GM12891 (cell line): ENCODE measurements around the gene HSD17B11. TPM values are rescaled to one million over a fixed set of nuclear protein-coding genes. Genes with fewer than 3 reads are reported as not detected.
"Not testable (repeated sequence)": the region's sequence is repeated elsewhere in the genome, so short reads cannot be mapped to it uniquely, and the experiment has no call there.

Source experiments
- DNase-seq: peaks from one replicate; pipeline ENCODE4 v3.0.0; 2011; ENCODE audit warnings: low spot score; ENCODE audit not compliant: insufficient read length
- FAIRE-seq: peaks from 2 replicates; lab custom pipeline; 2011; peaks lifted over from hg19 to GRCh38; lab: Jason Lieb, UNC
- PAX5 ChIP-seq: IDR thresholded peaks from 2 replicates; pipeline ENCODE4 v1.6.1; 2011; ENCODE audit warnings: low read length, moderate library complexity, mild to moderate bottlenecking; ENCODE audit not compliant: insufficient read depth, severe bottlenecking
- POLR2A ChIP-seq: IDR thresholded peaks from 2 replicates; pipeline ENCODE4 v1.6.1; 2011; ENCODE audit warnings: low read depth, low read length, control low read depth
- POLR2AphosphoS5 ChIP-seq: IDR thresholded peaks from 2 replicates; pipeline ENCODE4 v1.6.1; 2011; ENCODE audit warnings: low read depth, low read length, control low read depth
- POU2F2 ChIP-seq: IDR thresholded peaks from 2 replicates; pipeline ENCODE4 v1.6.1; 2011; ENCODE audit warnings: low read depth, mild to moderate bottlenecking, control low read depth, low read length, moderate library complexity
- SPI1 ChIP-seq: IDR thresholded peaks from 2 replicates; pipeline ENCODE4 v1.6.1; 2011; ENCODE audit warnings: low read depth, low read length, control low read depth
- TAF1 ChIP-seq: IDR thresholded peaks from 2 replicates; pipeline ENCODE4 v1.6.1; 2011; ENCODE audit warnings: low read depth, low read length, control low read depth
- polyA plus RNA-seq: library from polyadenylated mRNA; unstranded; fragments of >200 nt; gene quantifications from one replicate; pipeline ENCODE4 v1.2.1, GENCODE V29; 2012; ENCODE audit warnings: low read depth, missing spikeins, inconsistent platforms; ENCODE audit not compliant: missing spikeins

Gene HSD17B11
- polyA plus RNA-seq, result 27.3 TPM

GRCh38 chr4:87390891-87391575, at the start of gene HSD17B11:
Gene HSD17B11, minus strand, starts transcription at chr4:87391188. Its CDS starts 118 bp downstream, at chr4:87391070.
- TF ChIP-seq POU2F2, result 0 out of 2 replicates have a peak, but pooled peaks have one; percentile 37
- peak; percentile 82 for TF ChIP-seq POLR2AphosphoS5
- no peak; the same call in none of the 2 replicates for TF ChIP-seq TAF1
- TF ChIP-seq POLR2A, result peak; percentile 90
- peak; percentile 53 for TF ChIP-seq SPI1
- FAIRE-seq (peak; percentile 95), DNase-seq (peak; percentile 80)

- DNase-seq (no peak), FAIRE-seq (no peak)
- TF ChIP-seq SPI1 (no peak), PAX5 (no peak), POLR2AphosphoS5 (no peak), TAF1 (no peak), POLR2A (no peak), POU2F2 (no peak)
Measured at GRCh38 chr4:87433342-87433741, 42.4 kb upstream of the HSD17B11 start.

GRCh38 chr4:87430038-87430437, 39.0 kb upstream of the HSD17B11 start:
- FAIRE-seq (no peak), DNase-seq (no peak)
- TF ChIP-seq TAF1, result no peak
- no peak for TF ChIP-seq POLR2A
- no peak for TF ChIP-seq POLR2AphosphoS5

- FAIRE-seq (no peak), DNase-seq (no peak)
- no peak for TF ChIP-seq PAX5
- no peak for TF ChIP-seq POLR2A
- TF ChIP-seq POU2F2, result no peak
- no peak for TF ChIP-seq POLR2AphosphoS5
- TF ChIP-seq SPI1, result no peak
- no peak for TF ChIP-seq TAF1
Measured at GRCh38 chr4:87428979-87429378, 38.0 kb upstream of the HSD17B11 start.

GRCh38 chr4:87427518-87427868, 36.5 kb upstream of the HSD17B11 start:
- DNase-seq (no peak), FAIRE-seq (no peak)
- TF ChIP-seq SPI1, result no peak
- no peak for TF ChIP-seq POLR2AphosphoS5
- TF ChIP-seq POU2F2, result no peak
- TF ChIP-seq TAF1, result no peak
- no peak for TF ChIP-seq PAX5

- DNase-seq (no peak), FAIRE-seq (peak; percentile 31)
- no peak for TF ChIP-seq PAX5
- TF ChIP-seq POLR2A, result no peak
- TF ChIP-seq TAF1, result no peak
- TF ChIP-seq SPI1, result no peak
- no peak for TF ChIP-seq POLR2AphosphoS5
- no peak for TF ChIP-seq POU2F2
Measured at GRCh38 chr4:87426865-87427517, 36.0 kb upstream of the HSD17B11 start.

- no peak for TF ChIP-seq POU2F2
- TF ChIP-seq TAF1, result no peak
- no peak for TF ChIP-seq PAX5
- no peak for TF ChIP-seq SPI1
- no peak for TF ChIP-seq POLR2AphosphoS5
- TF ChIP-seq POLR2A, result no peak
- FAIRE-seq (no peak), DNase-seq (no peak)
Measured at GRCh38 chr4:87425711-87426110, 34.7 kb upstream of the HSD17B11 start.

- not testable (repeated sequence) for DNase-seq, FAIRE-seq
Measured at GRCh38 chr4:87424099-87424543, 33.1 kb upstream of the HSD17B11 start.

- DNase-seq, result no peak
- no peak for TF ChIP-seq POLR2AphosphoS5
- TF ChIP-seq PAX5, result no peak
- TF ChIP-seq SPI1, result no peak
- no peak for TF ChIP-seq POU2F2
- no peak for TF ChIP-seq POLR2A
- no peak for TF ChIP-seq TAF1
- FAIRE-seq, result no peak
Measured at GRCh38 chr4:87423317-87424098, 32.5 kb upstream of the HSD17B11 start.
